ENCODE data around the gene CLEC4A. TPM values are rescaled to one million over a fixed set of nuclear protein-coding genes. Genes with fewer than 3 reads are reported as not detected.
A peak's percentile ranks its signal among the peaks of the same experiment; 100 is the strongest.

Gene CLEC4A
- polyA plus RNA-seq, 2 of the 4 experiments (the other 2 are of a cell fraction): 0.27 TPM; not detected in 1

DNA sequence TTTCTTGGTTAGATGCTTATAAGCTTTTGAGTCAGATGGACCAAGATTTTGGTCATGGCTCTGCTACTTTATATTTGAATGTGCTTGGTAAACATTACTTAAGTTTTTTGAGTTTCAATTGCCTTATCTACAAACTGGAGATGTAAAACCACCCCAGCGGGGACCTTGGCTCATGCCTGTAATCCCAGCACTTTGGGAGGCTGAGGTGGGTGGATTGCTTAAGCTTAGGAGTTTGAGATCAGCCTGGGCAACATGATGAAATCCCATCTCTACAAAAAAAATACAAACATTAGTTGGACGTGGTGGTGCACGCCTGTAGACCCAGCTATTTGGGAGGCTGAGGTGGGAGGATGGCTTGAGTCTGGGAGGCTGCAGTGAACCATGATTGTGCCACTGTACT lies 30.1 kb upstream of the CLEC4A start (continued):
- TF ChIP-seq JUN (IDR thresholded peaks at IDR 0.05) (no peak), CHD4 (IDR thresholded peaks at IDR 0.05; ENCODE audit: borderline replicate concordance) (no peak), KDM1A (IDR thresholded peaks at IDR 0.05; ENCODE audit: low read depth) (no peak), EP300 (IDR thresholded peaks at IDR 0.05) (no peak)
- TF ChIP-seq, protein P1, sequence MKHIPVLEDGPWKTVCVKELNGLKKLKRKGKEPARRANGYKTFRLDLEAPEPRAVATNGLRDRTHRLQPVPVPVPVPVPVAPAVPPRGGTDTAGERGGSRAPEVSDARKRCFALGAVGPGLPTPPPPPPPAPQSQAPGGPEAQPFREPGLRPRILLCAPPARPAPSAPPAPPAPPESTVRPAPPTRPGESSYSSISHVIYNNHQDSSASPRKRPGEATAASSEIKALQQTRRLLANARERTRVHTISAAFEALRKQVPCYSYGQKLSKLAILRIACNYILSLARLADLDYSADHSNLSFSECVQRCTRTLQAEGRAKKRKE (CRISPR knock-in tag; IDR thresholded peaks at IDR 0.05; ENCODE audit: low read depth): no peak

DNA sequence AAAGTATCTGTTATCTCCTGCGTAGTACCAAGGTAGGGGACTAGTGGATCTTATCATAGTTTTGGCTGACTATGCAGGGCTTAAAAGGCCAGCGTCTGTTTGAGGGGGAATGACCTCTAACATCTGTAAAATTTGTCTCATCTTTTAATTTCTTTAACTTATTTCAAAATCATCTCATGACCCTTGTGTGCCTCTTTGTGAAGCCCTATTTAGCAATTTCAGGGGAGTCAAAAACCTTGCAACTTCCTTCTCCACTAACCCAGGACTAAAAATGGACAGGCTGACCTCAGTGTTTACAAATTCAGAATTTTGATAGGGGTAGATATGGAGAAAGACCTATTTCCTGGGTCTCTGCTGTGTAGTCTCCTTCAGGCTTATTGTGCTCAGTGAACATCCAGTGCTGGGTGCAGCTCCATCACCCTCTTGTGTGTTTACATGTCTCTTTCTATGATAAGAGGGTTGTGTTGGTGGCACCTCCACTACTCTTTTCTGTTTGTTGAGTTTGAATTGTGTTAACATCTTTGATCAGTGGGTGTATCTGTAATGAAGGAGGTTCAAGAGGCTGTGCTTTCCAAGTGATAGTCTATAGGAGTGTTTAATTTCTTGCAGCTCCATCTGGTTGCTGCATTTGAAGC lies 27.0 kb upstream of the CLEC4A start:
- no peak for ATAC-seq
- Histone ChIP-seq H3K27ac (no peak overlapping the region), H3K4me3 (no peak overlapping the region), H3K9me3 (no peaks in the 10 kb centered on the region), H3K4me1 (no peaks in the 10 kb centered on the region), H3K4me2 (no peak overlapping the region)
- POLR2A ChIA-PET: no interaction called here
- TF ChIP-seq, protein P1 (CRISPR knock-in tag; IDR thresholded peaks at IDR 0.05; ENCODE audit: low read depth): no peak
- TF ChIP-seq, protein P2, sequence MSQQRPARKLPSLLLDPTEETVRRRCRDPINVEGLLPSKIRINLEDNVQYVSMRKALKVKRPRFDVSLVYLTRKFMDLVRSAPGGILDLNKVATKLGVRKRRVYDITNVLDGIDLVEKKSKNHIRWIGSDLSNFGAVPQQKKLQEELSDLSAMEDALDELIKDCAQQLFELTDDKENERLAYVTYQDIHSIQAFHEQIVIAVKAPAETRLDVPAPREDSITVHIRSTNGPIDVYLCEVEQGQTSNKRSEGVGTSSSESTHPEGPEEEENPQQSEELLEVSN (IDR thresholded peaks at IDR 0.05; ENCODE audit: borderline replicate concordance, low read depth): no peak
- no peak for TF ChIP-seq KDM1A (IDR thresholded peaks at IDR 0.05; ENCODE audit: low read depth)
- 93% methylated on average over 2 of the region's 2 CpGs for WGBS (ENCODE audit: missing lambda C conversion rate)
- peak; percentile 23 for FAIRE-seq
- CTCF ChIA-PET: interaction anchor here (1.2 to 4.4 kb wide), 2 partner anchors 12 to 18 kb away, joined by 5 to 14 read pairs; no protein-coding TSS in a partner anchor
- DNase-seq (ENCODE audit: low read depth in 1 of 2, low spot score in 1 of 2): no peak

DNA sequence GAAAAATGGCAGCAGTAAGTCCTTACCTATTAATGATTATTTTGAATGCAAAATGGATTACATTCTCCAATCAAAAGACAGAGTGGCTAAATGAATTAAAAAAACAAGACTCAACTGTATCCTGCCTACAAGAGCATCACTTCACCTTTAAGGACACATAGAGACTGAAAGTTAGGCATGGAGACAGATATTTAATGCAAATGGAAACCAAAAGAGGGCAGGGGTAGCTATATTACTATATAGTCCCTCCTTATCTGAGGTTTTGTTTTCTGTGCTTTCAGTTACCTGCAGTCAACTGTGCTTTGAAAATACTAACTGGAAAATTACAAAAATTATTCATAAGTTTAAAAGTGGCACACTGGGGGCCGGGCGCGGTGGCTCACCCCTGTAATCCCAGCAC lies 24.2 kb upstream of the CLEC4A start:
- DNase-seq (ENCODE audit: low read depth in 1 of 2, low spot score in 1 of 2): no peak
- H3K27ac ChIP-seq: no peak overlapping the region
- TF ChIP-seq HOXB5 (CRISPR knock-in tag; IDR thresholded peaks at IDR 0.05) (no peak), MYC (IDR thresholded peaks at IDR 0.05; ENCODE audit: borderline replicate concordance, low read length) (no peak), HOXB13 (CRISPR knock-in tag; IDR thresholded peaks at IDR 0.05; ENCODE audit: low read depth) (no peak), ZNF302 (CRISPR knock-in tag; IDR thresholded peaks at IDR 0.05) (no peak), SMC3 (IDR thresholded peaks at IDR 0.05) (no peak), GATA3 (IDR thresholded peaks at IDR 0.05; ENCODE audit: borderline replicate concordance) (no peak), RARB (CRISPR knock-in tag; IDR thresholded peaks at IDR 0.05) (no peak), FOSL2 (IDR thresholded peaks at IDR 0.05) (no peak), FOSL2 (CRISPR knock-in tag; IDR thresholded peaks at IDR 0.05) (no peak), JUN (IDR thresholded peaks at IDR 0.05) (no peak), MAFK (IDR thresholded peaks at IDR 0.05; ENCODE audit: partially characterized antibody) (no peak), BHLHE40 (IDR thresholded peaks at IDR 0.05; ENCODE audit: low read depth, low read length) (no peak), EHF (CRISPR knock-in tag; IDR thresholded peaks at IDR 0.05) (no peak), RAD21 (conservative IDR thresholded peaks at IDR 0.05 in 1 of 2, IDR thresholded peaks at IDR 0.05 in 1 of 2) (no peak), POLR2AphosphoS2 (conservative IDR thresholded peaks at IDR 0.05; ENCODE audit: low read length) (no peak), TP53 (CRISPR knock-in tag; IDR thresholded peaks at IDR 0.05) (no peak), ZSCAN20 (CRISPR knock-in tag; IDR thresholded peaks at IDR 0.05) (no peak), RFX5 (IDR thresholded peaks at IDR 0.05) (no peak)
- TF ChIP-seq, protein P3, sequence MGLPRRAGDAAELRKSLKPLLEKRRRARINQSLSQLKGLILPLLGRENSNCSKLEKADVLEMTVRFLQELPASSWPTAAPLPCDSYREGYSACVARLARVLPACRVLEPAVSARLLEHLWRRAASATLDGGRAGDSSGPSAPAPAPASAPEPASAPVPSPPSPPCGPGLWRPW (IDR thresholded peaks at IDR 0.05): no peak
- TF ChIP-seq, protein P1 (CRISPR knock-in tag; IDR thresholded peaks at IDR 0.05; ENCODE audit: low read depth): no peak
- TF ChIP-seq, protein P4, sequence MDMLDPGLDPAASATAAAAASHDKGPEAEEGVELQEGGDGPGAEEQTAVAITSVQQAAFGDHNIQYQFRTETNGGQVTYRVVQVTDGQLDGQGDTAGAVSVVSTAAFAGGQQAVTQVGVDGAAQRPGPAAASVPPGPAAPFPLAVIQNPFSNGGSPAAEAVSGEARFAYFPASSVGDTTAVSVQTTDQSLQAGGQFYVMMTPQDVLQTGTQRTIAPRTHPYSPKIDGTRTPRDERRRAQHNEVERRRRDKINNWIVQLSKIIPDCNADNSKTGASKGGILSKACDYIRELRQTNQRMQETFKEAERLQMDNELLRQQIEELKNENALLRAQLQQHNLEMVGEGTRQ (IDR thresholded peaks at IDR 0.05): no peak
- no peak for FAIRE-seq
- POLR2A ChIA-PET: no interaction called here
- no peak overlapping the region for H3K4me2 ChIP-seq
- ATAC-seq: no peak
- no peaks in the 10 kb centered on the region for H3K9me3 ChIP-seq
- CTCF ChIA-PET: interaction anchor here (1.1 to 4.4 kb wide), 3 partner anchors 10 to 18 kb away, joined by 4 to 14 read pairs (median 5); no protein-coding TSS in a partner anchor
- no peak overlapping the region for H3K4me3 ChIP-seq
- H3K4me1 ChIP-seq: no peaks in the 10 kb centered on the region
- WGBS (ENCODE audit: missing lambda C conversion rate): 94% methylated on average over 3 of the region's 3 CpGs

All from A549 (cell line).